ENCODE data around the gene SCAF11. TPM values are rescaled to one million over a fixed set of nuclear protein-coding genes. Genes with fewer than 3 reads are reported as not detected.

Gene SCAF11
- total RNA-seq, 1 donor from 2014 or later: 93.3 TPM

DNA sequence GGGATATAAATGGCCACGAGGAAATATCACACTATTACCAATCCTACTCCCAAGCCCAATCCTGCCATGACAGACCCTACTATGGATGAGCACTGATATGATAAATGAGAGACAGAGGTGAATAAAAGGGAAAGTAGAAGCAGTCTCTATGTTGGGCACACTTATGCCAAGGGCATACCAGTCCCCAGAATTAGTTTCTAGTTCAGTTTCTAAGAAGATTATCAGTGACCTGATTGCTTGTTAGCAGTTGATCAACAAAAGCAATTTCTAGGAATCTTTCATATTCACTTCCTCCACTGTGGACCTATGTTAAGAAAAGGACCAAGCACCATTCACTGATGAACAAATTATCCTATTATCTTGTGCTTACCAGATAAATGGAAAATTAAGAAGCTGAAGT is 20.0 kb downstream of the SCAF11 start:
- H3K9me3 Mint-ChIP-seq (ENCODE audit: low read depth): peaks cover 6% of the 10 kb centered on the region
- H3K27ac Mint-ChIP-seq (ENCODE audit: unreplicated experiment): no peak overlapping the region
- peaks cover 87% of the 10 kb centered on the region for H3K4me1 Mint-ChIP-seq (ENCODE audit: low read depth)
- H3K4me3 Mint-ChIP-seq (ENCODE audit: unreplicated experiment): no peak overlapping the region
- H3K36me3 Mint-ChIP-seq (ENCODE audit: low read depth): peaks cover 2% of the 10 kb centered on the region
- no peaks in the 10 kb centered on the region for H3K27me3 Mint-ChIP-seq (ENCODE audit: low read depth)
- DNase-seq (ENCODE audit: low spot score): no peak
- TF ChIP-seq, protein P1, sequence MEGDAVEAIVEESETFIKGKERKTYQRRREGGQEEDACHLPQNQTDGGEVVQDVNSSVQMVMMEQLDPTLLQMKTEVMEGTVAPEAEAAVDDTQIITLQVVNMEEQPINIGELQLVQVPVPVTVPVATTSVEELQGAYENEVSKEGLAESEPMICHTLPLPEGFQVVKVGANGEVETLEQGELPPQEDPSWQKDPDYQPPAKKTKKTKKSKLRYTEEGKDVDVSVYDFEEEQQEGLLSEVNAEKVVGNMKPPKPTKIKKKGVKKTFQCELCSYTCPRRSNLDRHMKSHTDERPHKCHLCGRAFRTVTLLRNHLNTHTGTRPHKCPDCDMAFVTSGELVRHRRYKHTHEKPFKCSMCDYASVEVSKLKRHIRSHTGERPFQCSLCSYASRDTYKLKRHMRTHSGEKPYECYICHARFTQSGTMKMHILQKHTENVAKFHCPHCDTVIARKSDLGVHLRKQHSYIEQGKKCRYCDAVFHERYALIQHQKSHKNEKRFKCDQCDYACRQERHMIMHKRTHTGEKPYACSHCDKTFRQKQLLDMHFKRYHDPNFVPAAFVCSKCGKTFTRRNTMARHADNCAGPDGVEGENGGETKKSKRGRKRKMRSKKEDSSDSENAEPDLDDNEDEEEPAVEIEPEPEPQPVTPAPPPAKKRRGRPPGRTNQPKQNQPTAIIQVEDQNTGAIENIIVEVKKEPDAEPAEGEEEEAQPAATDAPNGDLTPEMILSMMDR (IDR thresholded peaks at IDR 0.05): no peak

DNA sequence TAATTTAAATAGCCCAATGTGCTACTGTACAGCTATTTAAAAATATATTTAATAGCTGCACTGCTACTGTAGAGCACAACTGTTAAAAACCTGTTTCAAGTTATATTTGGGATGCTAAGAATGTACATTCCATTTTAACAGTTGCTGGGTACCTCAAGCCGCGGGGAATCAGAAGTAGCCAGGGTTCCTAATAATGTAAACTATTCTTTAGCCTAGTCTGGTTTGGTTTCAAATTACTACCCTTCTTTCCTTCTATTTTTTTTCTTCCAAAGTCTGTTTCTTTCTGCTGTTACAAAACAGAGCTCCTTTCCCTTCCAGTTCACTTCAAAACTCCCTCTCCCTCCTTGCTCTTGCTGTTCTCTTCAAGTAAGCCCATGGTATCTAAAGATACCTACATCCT is 21.3 kb downstream of the SCAF11 start:
- Mint-ChIP-seq H3K36me3 (ENCODE audit: low read depth) (peaks cover 2% of the 10 kb centered on the region), H3K4me3 (ENCODE audit: unreplicated experiment) (peak overlapping the region; percentile 1), H3K4me1 (ENCODE audit: low read depth) (peaks cover 89% of the 10 kb centered on the region), H3K27me3 (ENCODE audit: low read depth) (no peaks in the 10 kb centered on the region), H3K27ac (ENCODE audit: unreplicated experiment) (peak overlapping the region; percentile 73), H3K9me3 (ENCODE audit: low read depth) (peaks cover 3% of the 10 kb centered on the region)
- TF ChIP-seq, protein P1 (IDR thresholded peaks at IDR 0.05): no peak
- DNase-seq (ENCODE audit: low spot score): no peak

DNA sequence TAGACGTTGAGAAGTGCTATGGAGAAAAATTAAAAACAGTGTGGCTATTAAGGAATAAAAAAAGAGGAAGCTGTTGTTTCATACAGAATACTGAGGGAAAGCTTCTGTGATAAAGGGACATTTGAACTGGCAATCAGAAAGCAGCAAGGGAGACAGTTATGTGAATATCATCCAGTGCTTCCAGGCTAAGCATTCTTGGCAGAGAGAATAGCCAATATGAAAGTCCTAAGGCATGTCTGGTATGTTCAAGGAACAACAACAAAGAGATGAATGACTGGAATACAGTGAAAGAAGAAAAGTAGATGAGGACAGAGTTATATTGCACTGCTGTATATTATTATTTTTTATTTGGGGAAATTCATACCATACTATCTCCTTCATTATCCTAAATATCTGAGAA is 23.9 kb downstream of the SCAF11 start:
- TF ChIP-seq, protein P1 (IDR thresholded peaks at IDR 0.05): no peak
- peaks cover 9% of the 10 kb centered on the region for H3K9me3 Mint-ChIP-seq (ENCODE audit: low read depth)
- H3K27ac Mint-ChIP-seq (ENCODE audit: unreplicated experiment): peak overlapping the region; percentile 87
- H3K4me3 Mint-ChIP-seq (ENCODE audit: unreplicated experiment): peak overlapping the region; percentile 11
- H3K36me3 Mint-ChIP-seq (ENCODE audit: low read depth): peaks cover 16% of the 10 kb centered on the region
- no peaks in the 10 kb centered on the region for H3K27me3 Mint-ChIP-seq (ENCODE audit: low read depth)
- DNase-seq (ENCODE audit: low spot score): no peak
- H3K4me1 Mint-ChIP-seq (ENCODE audit: low read depth): peaks cover 88% of the 10 kb centered on the region

DNA sequence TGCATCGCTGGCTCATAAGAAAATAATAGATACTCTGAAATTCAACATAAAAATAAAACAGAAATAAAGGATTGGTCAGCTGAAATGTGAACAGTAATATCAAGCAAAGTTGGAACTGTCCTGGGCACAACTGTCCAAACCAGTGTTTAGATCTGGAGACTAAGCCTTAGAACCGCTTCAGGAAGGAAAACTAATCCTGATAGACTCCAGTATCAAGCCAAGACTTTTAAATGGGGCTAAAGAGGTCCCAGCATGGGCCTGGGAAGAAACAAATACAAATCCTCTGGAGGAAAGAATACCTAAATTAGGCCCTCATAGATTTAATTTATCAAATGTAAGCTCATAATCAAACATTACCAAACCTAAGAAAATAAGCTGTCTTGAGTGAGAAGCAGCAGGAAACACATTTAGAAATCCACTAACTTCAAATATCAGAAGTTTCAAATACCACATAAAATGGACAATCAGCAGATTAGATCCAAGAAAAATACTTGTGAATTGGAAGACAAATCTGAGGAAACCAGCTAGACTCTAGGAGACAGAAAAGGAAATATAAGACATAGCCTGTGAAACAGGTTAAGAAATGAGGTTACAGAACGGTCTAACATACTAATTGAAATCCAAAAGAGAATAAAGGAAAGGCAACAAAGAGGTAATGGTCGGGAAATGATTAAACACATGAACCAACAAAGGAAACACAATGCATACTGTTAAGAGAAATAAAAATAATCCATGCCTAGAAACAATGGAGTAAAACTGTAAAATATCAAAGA is 27.6 kb downstream of the SCAF11 start:
- peaks cover 76% of the 10 kb centered on the region for H3K4me1 Mint-ChIP-seq (ENCODE audit: low read depth)
- no peaks in the 10 kb centered on the region for H3K27me3 Mint-ChIP-seq (ENCODE audit: low read depth)
- TF ChIP-seq, protein P1 (IDR thresholded peaks at IDR 0.05): no peak
- DNase-seq (ENCODE audit: low spot score): no peak
- peaks cover 17% of the 10 kb centered on the region for H3K36me3 Mint-ChIP-seq (ENCODE audit: low read depth)
- no peak overlapping the region for H3K4me3 Mint-ChIP-seq (ENCODE audit: unreplicated experiment)
- H3K9me3 Mint-ChIP-seq (ENCODE audit: low read depth): peaks cover 6% of the 10 kb centered on the region
- H3K27ac Mint-ChIP-seq (ENCODE audit: unreplicated experiment): peak overlapping the region; percentile 75

DNA sequence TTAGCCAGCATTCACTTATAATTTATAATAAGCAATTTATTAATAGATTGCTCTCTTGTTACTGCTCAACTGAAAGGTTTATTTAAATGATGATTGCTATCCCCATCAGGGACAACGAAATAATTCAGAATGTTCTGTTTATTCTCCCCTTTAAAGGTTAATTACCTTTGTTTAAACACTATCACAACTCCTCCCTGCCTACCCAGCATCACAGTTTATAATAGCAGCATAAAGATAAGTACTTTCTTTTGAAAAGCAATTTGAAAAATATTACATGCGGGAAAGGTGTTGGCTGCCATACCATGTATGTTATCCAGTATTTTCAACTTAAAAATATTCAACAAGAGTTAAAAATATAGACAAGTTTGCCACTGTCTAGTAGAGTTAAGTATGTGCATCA is 30.6 kb downstream of the SCAF11 start:
- Mint-ChIP-seq H3K4me1 (ENCODE audit: low read depth) (peaks cover 46% of the 10 kb centered on the region), H3K9me3 (ENCODE audit: low read depth) (peaks cover 6% of the 10 kb centered on the region), H3K27ac (ENCODE audit: unreplicated experiment) (peak overlapping the region; percentile 23), H3K27me3 (ENCODE audit: low read depth) (no peaks in the 10 kb centered on the region), H3K4me3 (ENCODE audit: unreplicated experiment) (no peak overlapping the region), H3K36me3 (ENCODE audit: low read depth) (peaks cover 17% of the 10 kb centered on the region)
- no peak for DNase-seq (ENCODE audit: low spot score)
- TF ChIP-seq, protein P1 (IDR thresholded peaks at IDR 0.05): no peak
